Esophagus (tissue), 2 donors: Measurements from ENCODE around the gene TMEM63C. TPM values are rescaled to one million over a fixed set of nuclear protein-coding genes. Genes with fewer than 3 reads are reported as not detected.

Experiments used
- H3K27ac ChIP-seq, 2 donors: one replicate each; pipeline ENCODE4 v1.5.1; 2013; ENCODE audit warnings: low read depth in 2 of 2, mild to moderate bottlenecking in 2 of 2, inconsistent platforms in 1 of 2, low read length in 1 of 2, moderate library complexity in 1 of 2
- H3K27me3 ChIP-seq, 2 donors: one replicate each; pipeline ENCODE4 v1.6.1; 2013; ENCODE audit warnings: low read length in 2 of 2, control low read depth in 1 of 2, mild to moderate bottlenecking in 1 of 2; ENCODE audit not compliant: insufficient read depth in 2 of 2, control insufficient read depth in 1 of 2
- H3K36me3 ChIP-seq, 2 donors: one replicate each; pipeline ENCODE4 v1.6.1; 2013; ENCODE audit warnings: low read length in 1 of 2; ENCODE audit not compliant: control insufficient read depth in 2 of 2, insufficient read depth in 2 of 2
- H3K4me1 ChIP-seq, 2 donors: one replicate each; pipeline ENCODE4 v1.6.1; 2013; ENCODE audit warnings: low read length in 1 of 2; ENCODE audit not compliant: control insufficient read depth in 2 of 2, insufficient read depth in 2 of 2
- H3K4me3 ChIP-seq, 2 donors: one replicate each; pipeline ENCODE4 v1.5.1; 2013; ENCODE audit warnings: low read length in 2 of 2, mild to moderate bottlenecking in 2 of 2, low read depth in 1 of 2, moderate library complexity in 1 of 2
- H3K9me3 ChIP-seq, 2 donors: one replicate each; pipeline ENCODE4 v1.6.1; 2013; ENCODE audit warnings: mild to moderate bottlenecking in 2 of 2, low read depth in 1 of 2, low read length in 1 of 2, moderate library complexity in 1 of 2; ENCODE audit not compliant: control insufficient read depth in 2 of 2, insufficient read depth in 1 of 2
- WGBS, 2 donors: extraction: QIAGEN DNeasy Blood & Tissue Kit; methylation state at CpG; one replicate each; pipeline ENCODE4 v1.1.7; 2013; 5-methylcytosine and 5-hydroxymethylcytosine counted together
- polyA plus RNA-seq, 2 donors: library from polyadenylated mRNA; stranded (reverse); fragments of 200-250 nt; gene quantifications; one replicate each; pipeline ENCODE4 v1.2.3, GENCODE V29; 2013
- donor health status: healthy with polysubstance abuse.
- donor health status: Bipolar disorder and iron deficiency.

Gene TMEM63C
- polyA plus RNA-seq, 2 donors: 3.7 to 11.1 TPM

DNA sequence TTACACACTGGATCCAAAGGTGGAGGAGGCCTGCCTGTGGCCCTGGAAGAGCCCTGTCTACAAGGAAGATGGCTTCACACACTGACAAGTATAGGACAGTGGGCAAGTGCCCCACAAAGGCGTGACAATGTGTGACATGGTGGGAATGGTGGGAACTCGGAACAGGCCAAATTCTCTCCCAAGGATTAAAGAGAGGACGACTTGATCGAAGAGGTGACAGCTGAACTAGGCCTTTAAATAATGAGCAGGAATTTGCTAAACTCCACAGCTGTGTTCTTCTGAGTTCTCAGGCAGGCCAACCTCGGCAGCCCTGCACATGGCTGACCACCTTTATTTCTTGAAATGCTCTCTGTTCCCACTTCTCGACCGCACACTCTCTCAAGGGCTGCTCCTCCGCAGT is 115.3 kb downstream of the TMEM63C start:
- Histone ChIP-seq H3K4me3 (no peak overlapping the region), H3K36me3 (peaks cover 2 to 13% of the 10 kb centered on the region in 2 donors), H3K27ac (no peak overlapping the region), H3K9me3 (no peaks in the 10 kb centered on the region), H3K27me3 (no peaks in the 10 kb centered on the region), H3K4me1 (peaks cover 0 to 2% of the 10 kb centered on the region in 2 donors)
- 88 to 93% methylated on average over 8 of the region's 8 CpGs for WGBS, 2 donors

DNA sequence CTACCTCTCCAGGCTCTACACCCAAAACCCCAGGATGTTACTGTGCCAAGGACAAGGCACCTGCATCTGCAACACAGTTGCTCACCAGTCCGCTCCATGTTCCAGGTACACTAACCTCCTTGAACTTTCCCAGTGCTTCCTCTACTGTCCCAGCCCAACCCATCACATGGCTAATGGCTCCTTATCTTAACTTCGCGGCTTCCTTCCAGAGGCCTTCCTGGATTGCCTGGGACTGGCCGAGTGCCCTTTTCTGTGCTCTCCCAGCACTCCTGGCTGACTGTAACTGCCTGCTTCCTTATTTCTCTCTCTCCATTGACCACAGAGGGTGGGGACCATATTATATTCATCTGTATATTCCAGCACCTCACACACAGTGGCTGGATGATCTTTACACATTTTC is 118.2 kb downstream of the TMEM63C start:
- Histone ChIP-seq H3K27ac (no peak overlapping the region), H3K4me3 (no peak overlapping the region), H3K9me3 (no peaks in the 10 kb centered on the region), H3K27me3 (no peaks in the 10 kb centered on the region), H3K4me1 (peaks cover 0 to 2% of the 10 kb centered on the region in 2 donors), H3K36me3 (peaks cover 2 to 13% of the 10 kb centered on the region in 2 donors)
- 75 to 87% methylated on average over 4 of the region's 4 CpGs for WGBS, 2 donors

DNA sequence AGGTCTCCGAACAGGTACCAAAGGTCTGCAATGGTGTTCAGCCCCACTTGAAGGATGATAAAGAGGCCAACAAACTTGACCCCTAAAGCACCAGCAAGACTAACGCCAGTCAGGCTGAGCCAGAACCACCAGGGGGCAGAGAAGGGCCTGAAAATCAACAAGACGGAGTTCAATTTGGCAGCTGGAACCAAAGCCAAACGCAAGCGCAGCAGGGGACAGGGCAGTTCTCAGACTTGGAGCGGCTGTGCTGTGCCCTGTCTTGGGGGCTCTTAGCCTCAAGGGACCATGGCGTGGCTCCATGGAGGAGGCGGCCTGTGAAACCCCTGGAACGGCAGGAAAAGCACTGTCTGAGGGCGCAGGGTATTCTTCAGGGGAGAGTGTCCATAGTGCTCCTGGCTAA is 119.5 kb downstream of the TMEM63C start:
- H3K4me1 ChIP-seq: peaks cover 2% of the 10 kb centered on the region in 2 donors
- H3K27me3 ChIP-seq: no peaks in the 10 kb centered on the region
- peaks cover 2 to 11% of the 10 kb centered on the region in 2 donors for H3K36me3 ChIP-seq
- H3K27ac ChIP-seq: no peak overlapping the region
- 36 to 49% methylated on average over 10 of the region's 10 CpGs for WGBS, 2 donors
- no peaks in the 10 kb centered on the region for H3K9me3 ChIP-seq
- no peak overlapping the region for H3K4me3 ChIP-seq

DNA sequence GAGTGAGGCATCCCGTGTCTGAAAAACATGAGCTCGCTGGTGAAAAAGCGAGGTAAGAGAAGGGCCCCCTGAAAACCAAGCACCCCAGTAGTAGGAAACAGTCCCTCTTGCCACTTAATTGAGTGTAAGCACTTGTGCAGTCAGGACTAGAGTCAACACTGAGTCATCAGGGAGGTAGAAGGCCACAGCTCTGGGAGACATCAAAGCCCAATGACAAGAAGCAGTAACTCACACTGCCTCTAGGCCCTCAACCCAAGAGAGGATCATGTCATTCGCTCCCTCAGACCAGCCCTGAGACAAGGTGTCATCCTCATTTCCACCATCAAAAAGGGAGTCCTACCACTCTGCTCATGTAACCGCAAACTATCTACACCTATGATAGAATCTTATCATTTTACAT is 121.3 kb downstream of the TMEM63C start:
- H3K4me1 ChIP-seq: peaks cover 2% of the 10 kb centered on the region in 2 donors
- WGBS, 2 donors: 90 to 91% methylated on average over 5 of the region's 5 CpGs
- no peaks in the 10 kb centered on the region for H3K27me3 ChIP-seq
- H3K27ac ChIP-seq: no peak overlapping the region
- H3K9me3 ChIP-seq: no peaks in the 10 kb centered on the region
- no peak overlapping the region for H3K4me3 ChIP-seq
- peaks cover 0 to 8% of the 10 kb centered on the region in 2 donors for H3K36me3 ChIP-seq

DNA sequence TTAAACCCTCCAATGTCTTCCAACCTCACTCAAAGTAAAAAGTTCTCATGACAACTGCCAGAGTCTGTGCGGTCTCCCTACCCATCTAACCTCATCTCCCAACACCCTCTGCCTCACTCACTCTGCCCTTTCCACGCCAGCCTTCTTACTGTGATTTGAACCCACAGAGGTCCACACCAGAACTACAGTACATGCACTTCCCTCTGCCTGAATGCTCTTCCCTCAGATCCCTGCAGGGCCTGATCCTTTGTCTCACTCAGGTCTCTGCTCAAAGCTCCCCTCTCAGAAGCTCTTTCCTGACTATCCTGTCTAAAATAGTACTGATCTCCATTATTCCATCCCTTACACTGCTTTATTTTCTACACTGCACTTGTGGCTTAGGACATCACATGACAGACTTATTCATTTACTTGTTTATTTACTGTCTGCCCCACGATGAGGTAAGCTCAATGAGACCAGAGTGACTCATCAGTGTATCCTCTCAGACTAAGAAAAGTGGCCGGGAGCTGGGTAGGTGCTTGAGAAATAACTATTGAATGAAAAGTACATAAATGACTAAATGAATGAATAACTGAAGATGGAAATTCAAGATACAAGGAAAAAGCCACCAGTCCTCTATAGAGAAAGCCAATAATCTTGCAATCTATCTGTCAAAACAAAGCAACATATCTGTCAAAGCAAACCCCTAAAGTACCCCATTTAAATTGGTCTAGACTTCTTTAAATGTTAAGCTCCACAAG is 122.0 kb downstream of the TMEM63C start:
- Histone ChIP-seq H3K4me3 (no peak overlapping the region), H3K4me1 (peaks cover 2% of the 10 kb centered on the region in 2 donors), H3K9me3 (no peaks in the 10 kb centered on the region), H3K27ac (peak overlapping the region in 1 of 2 donors; percentile 13), H3K27me3 (no peaks in the 10 kb centered on the region), H3K36me3 (peaks cover 0 to 8% of the 10 kb centered on the region in 2 donors)
- 47 to 56% methylated on average over 4 of the region's 4 CpGs for WGBS, 2 donors

DNA sequence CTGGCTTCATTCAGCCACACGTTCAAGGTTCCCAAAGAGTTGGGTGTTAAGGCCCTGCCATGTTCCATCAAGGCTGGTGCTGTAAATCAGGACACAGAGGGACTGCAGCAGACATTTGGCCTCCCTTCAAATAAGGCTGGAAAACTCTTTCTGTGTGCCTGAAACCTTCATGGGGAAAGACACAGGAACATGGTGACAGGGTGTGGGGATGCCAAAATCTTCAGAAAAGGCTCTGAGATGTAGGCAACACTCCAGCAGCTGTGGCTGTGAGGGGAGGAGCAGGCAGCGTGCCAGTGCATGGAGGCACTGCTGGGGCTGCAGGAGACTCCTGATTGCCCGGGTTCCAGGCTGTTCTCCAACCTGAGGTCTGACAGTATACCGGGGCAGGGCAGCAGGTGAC is 124.1 kb downstream of the TMEM63C start:
- WGBS, 2 donors: 79 to 94% methylated on average over 3 to 4 of the region's 4 CpGs
- Histone ChIP-seq H3K4me3 (no peak overlapping the region), H3K9me3 (no peaks in the 10 kb centered on the region), H3K4me1 (peaks cover 2 to 5% of the 10 kb centered on the region in 2 donors), H3K27ac (no peak overlapping the region), H3K36me3 (peaks cover 0 to 5% of the 10 kb centered on the region in 2 donors), H3K27me3 (no peaks in the 10 kb centered on the region)

DNA sequence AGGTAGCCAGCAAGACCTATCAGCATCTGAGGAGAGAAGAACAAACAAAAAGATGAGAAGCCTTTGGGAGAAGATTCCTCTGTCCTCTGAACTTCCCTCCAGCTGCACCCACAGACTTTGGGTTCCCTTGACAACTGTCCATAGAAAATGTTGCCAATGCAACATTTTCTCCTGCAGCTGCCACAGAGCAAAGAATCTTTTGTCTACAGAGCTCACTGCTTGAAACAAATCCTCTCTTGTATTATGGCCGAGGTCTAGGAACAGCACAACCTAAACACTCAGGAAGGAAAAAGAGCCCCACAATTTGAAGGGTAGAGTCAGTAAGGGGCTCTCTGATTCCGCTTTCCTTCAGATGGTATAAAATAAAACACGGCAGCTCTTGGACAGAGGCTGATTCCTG is 124.8 kb downstream of the TMEM63C start:
- H3K4me3 ChIP-seq: no peak overlapping the region
- H3K4me1 ChIP-seq: peaks cover 2 to 5% of the 10 kb centered on the region in 2 donors
- H3K9me3 ChIP-seq: no peaks in the 10 kb centered on the region
- WGBS, 2 donors: 68 to 77% methylated on average over 3 of the region's 3 CpGs
- H3K36me3 ChIP-seq: peaks cover 0 to 5% of the 10 kb centered on the region in 2 donors
- no peak overlapping the region for H3K27ac ChIP-seq
- H3K27me3 ChIP-seq: no peaks in the 10 kb centered on the region

DNA sequence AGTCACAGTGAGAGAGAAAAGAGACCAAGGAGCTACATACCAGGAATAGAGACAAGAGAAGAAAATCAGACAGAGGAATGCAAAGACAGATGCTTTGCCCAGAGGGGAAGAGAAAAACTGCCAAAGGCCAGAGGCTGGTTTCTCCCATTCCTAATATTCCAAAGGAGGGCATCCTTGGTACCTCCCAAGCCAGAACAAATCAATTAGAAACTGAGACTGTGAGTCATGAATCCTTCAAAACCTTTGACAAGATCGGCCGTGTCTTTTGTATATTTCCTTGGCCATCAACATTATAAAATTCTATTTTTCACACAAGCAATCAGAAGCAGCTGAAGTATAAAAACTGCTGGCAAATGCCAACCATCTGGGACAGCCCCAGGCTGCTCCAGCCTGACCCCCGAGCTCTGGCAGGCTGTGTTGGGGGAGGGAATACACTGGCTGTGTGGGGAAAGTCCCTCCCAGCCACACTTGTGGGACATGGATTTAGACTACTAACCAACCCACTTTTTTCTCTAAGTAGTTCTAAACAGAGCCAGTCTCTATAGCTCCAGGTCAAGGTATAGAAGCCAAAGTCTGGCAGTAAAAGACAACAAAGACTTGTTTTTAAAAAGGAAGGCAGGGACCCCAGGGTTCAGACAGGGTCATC is 125.4 kb downstream of the TMEM63C start:
- Histone ChIP-seq H3K9me3 (no peaks in the 10 kb centered on the region), H3K36me3 (peaks cover 0 to 5% of the 10 kb centered on the region in 2 donors), H3K27me3 (no peaks in the 10 kb centered on the region), H3K4me3 (no peak overlapping the region), H3K4me1 (peaks cover 2 to 3% of the 10 kb centered on the region in 2 donors), H3K27ac (no peak overlapping the region)
- WGBS, 2 donors: 19 to 35% methylated on average over 3 of the region's 3 CpGs
